Amniotic stem cell (primary cell): Measurements from ENCODE around the gene CUEDC1.
A peak's percentile ranks its signal among the peaks of the same experiment; 100 is the strongest.

Experiments
- DNase-seq: peaks from one replicate; lab custom pipeline; 2025; lab: John Stamatoyannopoulos, UW

Gene CUEDC1

DNA sequence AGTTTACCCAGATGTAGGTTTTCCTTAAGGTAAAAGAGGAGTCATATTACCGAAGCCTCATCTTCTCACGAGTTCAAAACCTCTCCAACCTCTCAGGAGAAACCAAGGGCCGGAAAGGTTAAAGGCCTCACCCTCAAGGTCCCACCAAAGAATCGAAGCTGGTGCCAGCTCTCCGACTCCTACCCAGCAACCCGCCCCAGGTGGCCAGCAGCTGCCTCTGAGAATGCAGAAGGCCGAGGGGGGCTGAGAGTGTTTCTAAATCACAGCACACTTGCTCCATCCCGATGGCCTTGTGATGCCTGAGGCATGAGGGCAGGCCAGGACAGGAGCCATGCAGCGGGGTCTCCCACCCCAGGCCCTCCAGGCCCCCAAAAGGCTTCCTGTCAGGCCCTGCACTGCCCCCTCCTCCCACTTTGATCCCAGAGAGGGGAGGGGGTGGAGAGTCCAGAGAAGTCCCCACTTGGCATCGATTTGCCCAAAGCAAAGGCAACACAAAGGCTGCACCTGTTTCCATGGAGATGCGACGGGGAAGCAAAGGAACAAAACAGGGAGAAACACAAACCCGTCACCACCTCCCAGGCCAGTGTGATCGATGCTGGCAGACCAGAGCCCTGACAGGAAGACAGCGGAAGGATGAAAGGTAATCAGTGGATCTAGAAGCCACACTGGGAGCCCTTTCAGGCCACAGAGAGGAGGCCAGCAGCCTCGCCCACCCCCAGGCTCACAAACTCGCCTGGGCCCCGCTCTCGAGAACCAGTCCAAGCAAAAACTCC lies 39.0 kb downstream of the CUEDC1 start:
- DNase-seq = no peak

DNA sequence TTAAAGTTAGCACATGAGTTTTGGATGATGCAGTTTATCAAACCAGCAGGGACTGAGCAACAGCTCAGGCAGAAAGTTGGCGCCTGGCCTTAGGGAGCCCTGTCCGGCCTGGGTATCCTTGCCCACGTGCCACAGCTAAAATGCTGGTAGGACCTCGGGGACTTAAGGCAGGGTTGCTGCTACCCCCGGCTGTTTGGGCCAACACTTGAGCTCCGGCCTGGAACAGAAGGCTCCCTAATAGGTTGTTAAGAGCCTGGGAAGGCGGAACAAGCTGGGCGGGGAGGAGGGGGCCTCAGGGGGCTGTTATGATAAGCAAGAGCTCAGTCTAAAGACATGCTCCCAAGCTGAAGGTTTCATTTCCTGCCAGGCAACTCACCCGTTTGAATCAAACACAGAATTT lies 39.7 kb downstream of the CUEDC1 start:
- no peak for DNase-seq

DNA sequence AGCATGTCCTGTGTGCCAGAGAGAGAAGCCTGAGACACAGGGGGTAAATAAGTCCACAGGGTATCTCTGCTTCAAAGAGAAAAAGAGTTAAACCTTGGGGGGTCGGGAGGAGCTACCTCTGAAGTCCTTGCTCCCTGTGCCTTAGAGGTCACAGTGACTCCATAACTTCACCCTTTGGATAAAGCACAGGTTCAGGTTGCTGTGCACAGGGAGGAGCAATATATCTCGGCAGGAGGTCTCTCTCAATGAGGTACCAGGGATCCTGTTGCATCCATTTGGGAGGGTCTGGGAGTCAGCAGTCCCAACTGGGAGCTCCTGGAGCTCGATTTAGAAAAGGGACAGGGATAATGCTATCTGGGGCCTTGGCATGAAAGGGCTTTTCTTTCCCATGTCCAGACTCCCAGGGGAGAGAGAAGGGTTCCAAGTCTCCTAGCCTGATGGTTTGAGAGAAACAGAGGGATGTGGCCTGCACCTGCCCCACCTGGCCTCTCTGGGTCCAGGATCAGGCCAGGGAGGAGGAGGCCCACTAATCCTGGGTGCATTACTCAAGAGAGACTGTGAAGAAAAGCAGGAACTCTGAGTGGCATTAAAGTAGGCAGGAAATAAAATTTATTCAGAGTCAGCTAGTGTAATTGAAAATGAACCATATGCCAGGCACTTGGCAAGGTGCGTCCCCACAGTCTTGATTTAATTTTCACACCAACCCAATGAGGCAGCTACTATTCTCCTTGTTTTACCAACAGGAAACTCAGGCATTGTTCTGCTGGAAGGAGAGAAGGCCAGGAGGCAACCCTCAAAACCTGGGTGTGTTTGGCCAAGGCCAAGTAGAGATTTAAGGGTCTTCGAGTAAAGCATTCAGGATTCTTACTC lies 40.7 kb downstream of the CUEDC1 start:
- no peak for DNase-seq

DNA sequence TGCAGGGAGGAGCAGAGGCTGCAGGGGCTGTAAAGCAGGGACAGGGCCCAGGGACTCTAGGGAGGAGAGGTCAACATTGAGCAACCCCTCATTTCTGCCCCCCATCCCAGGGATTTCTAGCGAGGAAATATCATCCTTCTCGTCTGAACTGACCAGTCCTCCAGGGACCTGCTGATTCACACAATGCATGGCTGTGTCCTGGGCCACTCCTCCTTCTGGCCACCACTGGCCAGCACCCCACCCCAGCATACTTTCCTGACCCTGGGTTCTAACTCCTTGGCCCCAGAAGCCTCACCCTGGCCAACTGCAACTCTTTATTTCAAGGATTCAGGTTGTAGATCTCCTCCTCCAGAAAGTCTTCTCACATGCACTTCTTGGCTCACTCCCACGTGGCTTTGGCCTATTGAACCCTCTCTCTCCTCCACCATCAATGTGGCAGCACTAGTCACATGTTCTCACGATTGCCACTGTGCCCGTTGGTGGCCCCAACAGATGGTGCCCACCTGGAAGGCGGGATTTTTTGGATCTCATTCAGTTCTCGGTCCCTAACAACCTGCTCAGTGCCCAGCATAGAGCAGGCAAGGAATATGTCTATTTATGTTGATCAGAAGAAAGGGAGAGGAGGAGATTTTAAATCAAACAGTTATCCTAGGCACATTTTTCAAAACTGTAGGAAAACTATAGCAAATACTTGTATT lies 41.5 kb downstream of the CUEDC1 start:
- DNase-seq = no peak

DNA sequence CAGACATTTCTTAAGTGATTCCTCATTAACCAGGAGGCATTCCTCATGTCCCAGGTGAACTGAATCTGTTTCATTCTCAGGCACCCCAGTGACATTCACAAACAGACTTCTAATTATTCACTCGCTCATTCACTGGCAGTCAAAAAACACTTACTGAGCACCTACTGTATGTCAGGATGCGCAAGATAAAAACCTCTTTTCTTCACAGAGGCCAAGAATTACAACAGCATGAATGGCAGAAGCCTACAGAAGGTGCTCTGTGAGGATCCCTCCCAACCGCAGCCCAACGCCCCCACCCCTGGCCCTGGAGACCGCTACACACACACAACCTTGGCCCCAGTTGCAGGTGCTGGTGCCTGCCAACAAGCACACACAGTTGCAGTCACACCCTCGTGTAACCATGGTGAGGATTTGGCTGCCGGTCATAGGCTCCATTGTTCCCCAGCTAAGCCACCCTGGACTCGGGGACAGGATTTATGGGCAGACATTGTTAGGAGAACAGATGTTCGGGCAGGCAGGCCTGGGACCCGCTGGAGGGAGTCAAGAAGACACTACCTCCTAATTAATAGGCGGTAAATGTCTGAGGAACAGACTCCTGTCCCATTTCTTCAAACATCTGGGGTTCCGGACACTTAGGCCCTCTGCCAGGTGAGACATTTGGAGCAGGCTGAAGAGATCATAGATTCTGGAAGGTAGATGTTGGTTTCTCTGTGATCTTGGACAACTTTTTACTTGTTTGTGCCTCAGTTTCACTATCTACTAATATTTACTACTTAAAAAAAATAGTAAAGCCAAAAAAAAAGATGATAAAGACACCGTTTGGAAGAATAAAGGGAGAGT lies 43.2 kb downstream of the CUEDC1 start:
- no peak for DNase-seq

DNA sequence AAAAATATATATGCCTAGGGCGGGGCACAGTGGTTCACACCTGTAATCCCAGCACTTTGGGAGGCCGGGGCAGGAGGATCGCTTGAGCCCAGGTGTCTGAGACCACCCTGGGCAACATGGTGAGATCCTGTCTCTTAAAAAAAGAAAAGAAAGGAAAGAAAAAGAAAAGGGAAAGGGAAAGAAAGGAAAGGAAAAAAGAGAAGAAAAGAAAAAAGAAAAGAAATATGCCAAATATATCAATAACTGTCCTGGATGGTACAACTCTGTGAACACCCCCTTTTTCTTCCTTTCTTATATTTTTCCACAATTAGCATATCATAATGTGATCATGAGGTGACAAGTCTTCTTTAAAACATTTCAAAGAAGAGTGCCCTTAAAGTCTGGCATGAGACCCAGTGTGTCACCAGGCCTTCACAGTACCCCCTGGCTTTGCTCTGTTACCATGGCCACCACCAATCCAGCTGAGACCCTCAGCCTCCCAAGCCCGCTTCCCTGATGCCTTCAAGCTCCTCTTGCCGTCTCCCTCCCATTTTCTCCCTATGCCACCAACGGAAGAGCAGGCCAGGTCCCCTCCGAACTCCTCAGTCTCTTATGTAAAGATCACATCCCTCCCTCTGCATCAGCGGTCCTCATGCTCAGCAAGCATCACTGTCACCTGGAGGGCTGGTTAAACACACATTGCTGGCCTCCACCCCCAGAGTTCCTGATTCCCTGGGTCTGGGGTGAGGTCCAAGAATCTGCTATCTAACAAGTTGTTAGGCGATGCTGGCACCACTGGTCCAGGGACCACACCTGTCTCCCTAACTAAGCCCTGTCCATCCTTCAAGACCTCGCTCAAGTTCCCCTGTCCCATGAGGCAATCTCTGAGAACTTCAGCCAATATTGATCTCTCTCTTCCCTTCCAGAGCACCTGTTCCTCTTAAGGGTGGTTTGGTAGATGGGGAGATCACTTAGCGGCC lies 44.5 kb downstream of the CUEDC1 start:
- no peak for DNase-seq

DNA sequence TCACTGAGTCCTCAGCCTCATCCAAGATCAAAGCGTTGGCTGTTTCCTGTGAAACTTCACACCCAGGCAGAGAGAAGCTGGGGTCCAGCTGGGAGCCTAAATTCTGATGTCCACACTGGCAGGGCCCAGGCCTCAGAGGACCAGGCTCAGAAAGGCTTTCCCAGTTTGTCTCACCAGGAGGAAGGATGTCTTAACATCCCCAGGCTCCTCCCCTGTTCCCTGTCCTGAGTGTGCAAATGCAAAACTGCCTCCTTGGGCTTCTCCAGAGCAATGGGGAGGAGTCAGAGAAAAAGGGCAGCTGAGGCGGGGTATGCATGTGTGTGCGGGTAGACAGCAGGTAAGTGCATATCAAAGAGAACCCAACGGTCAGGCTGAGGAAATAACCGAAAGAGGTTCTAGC lies 45.7 kb downstream of the CUEDC1 start:
- DNase-seq = no peak

DNA sequence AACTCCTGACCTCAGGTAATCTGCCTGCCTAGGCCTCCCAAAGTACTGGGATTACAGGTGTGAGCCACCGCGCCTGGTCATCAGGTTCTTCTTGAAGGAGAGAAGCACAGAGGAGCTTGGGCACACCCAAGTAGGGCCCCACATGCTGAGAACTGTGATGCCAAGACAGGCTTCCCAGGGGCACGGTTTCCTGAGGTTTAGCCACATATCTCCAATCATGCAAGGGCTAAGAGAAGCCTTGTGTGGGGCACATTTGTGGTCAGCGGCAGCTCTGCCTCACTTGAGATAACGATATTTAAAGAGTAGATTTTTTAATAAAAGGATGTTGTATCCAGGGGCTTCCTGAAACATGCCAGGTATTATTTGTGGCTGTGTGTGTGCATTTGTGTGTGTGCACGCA lies 46.9 kb downstream of the CUEDC1 start:
- DNase-seq = no peak

DNA sequence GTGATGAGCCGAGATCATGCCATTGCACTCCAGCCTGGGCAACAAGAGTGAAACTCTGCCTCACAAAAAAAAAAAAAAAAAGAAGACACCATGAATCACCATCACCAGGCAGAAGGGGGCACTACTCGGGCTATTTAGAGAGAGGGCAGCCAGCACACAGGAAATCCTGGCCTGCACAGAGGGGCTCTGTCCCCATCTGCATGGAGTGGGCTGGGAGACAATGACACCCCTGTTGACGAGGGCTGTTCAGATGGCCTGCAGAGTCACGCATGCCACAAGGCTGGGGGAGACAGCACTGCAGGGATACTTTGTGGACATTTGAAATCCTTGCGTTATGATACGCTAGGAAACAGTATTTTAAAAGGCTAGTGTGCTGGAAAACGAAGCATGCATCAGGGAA lies 48.3 kb downstream of the CUEDC1 start:
- DNase-seq = no peak

DNA sequence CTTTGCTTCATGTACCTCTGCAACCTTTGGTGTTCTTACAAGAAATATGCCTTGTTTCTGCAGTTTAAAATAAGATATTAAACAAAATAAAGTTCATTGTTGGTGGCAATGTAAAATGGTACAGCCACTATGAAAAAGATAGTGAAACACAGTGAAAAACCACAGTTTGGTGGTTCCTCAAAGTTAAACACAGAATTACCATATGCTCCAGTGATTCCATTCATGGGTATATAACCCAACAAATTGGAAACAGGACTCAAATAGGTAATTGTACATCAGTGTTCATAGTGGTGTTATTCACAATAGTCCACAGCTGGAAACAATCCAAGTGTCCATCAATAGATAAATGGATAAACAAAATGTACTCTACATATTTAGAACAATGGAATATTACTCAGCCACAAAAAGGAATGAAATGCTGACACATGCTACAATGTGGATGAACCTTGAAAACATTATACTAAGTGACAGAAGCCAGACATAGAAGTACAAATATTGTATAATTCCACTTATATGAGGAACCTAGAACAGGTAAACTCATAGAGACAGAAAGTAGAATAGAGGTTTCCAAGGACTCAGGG lies 49.2 kb downstream of the CUEDC1 start:
- no peak for DNase-seq

DNA sequence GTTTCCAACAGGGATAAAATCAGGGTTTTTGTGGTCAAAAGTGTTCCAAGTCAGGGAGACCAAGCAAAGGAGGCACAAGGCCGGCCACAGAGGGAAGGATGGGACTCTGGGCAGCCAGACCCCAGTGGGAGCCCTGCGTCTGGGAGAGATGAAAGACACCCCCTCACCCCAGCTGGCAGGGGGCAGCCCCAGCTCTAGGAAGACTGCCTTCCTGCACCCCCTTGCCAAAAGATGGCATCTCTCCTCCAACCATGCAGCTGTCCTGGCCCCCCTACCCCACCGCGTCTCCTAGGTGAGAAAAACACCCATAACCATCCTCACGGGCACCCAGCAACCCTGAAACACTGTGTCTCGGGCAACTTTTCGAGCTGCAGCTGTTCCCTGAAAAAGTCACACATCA lies 51.3 kb downstream of the CUEDC1 start:
- no peak for DNase-seq

DNA sequence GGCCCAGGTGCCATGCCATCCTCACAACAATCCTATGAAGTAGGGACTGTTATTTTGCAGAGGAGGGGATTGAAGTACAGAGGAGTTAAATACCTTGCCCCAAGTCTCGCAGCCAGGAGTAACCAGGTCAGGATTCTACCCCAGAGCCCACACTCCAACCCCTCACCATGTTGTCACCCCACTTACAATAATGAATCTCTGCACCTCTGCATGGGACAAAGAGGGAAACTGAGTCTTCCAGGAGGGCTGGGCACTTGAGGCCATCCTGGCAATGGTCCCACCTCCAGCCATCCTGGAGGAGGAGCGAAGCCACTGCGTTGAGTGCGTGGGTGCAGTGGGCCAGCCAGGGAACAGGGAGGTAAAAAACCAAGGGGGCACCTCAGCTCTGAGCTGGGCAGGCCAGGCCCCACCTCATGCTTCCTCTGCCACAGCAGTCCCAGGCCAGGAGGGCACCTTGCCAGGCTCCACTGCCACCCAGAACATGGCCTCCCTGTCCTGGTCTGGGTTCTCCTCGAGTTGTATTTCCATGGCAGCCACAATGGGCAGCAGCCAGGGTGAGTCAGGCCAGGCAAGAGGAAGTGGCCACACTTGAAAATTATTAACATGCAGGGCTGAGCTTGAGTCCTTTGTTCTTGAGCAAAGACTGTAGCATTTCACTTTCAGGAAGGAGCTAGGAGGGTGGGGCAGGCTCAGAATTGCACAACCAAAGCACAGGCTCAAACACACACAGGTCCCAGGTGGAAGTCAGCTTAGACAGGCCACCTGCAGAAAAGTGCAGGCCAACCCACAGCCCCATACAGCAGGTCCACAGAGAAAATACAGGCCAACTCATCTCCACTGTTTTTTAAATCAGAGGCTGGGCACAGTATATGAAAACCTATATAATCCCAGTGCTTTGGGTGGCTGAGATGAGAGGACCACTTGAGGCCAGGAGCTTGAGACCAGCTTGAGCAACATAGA lies 52.1 kb downstream of the CUEDC1 start:
- DNase-seq = peak; percentile 42

DNA sequence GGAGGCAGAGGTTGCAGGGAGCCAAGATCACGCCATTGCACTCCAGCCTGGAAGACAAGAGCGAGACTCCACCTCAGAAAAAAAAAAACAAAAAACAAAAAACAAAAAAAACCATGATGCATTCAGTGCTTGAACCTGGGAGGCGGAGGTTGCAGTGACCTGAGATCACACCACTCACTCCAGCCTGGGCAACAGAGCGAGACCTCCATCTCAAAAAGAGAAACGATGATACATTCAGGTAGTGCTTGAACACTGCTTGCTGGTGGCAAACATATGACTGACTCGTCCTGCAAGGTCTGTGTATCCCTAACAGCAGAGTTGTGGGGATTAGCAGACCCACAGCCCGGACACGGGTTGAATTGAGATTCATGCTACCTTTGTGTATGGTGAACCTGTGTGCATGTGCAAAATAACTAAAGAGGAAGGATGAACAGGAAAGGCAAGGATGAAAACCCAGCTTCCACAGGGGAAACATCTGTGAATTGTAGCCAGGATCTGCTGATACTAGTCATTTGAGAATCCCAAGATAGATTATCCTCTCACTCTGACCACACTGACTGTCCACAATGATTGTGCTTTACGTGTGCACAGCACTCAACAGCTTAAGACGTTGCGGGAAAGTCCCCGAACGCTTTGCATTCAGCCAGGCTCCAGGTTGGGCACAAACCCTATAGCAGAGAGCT lies 53.0 kb downstream of the CUEDC1 start:
- no peak for DNase-seq

DNA sequence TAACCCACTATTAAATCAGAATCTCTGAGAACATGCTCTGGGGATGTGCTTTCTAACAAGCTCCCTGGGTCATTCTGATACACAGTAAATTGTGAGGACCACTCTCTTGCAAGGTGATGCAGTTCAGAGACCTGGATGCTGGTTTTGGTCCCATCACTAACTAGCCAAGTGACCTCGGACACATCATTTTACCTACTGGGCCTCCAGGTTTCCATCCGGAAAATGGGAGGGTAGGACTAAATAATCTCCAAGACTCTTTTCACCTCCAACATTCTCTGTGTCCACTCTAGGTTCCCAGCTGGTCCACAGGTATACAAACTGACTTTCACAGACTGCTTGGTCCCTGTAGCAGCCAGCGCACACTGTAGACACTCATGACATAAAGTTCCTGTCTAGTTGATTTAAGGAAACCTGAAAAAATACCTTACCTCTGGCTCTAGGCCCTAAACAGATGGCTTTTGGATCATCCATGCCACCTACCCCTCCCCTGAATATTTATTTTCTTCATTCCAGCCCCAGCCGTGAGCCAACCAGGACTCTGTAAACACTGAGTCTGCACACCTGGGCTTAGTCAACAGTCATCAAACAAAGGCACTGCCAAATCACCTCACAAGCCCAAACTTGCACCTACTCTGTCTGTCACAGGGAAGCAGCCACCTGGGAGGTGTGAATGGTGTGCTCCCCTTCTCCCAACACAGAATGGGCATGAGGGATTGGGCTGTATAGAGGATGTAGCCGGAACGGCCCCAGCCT lies 54.0 kb downstream of the CUEDC1 start:
- DNase-seq = no peak

DNA sequence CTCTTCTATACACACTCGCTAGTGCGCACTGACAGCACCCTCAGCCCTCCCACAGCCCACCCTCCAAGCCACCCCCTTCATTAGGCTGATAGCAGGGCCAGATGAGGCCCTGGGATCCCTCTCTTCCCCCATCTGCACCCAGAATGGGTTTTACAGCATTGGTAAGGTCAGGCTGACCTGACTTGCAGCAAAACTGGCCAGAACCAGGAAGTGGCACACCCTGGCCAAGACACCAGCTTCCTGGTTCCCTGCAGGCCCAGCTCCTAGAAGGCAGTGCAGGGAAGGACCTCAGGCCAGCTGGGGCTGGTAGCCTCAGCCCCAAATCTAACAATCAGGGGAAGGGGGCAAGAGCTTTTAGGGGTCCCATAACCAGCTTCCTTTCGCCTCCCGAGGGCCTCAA lies 55.4 kb downstream of the CUEDC1 start:
- DNase-seq = no peak

DNA sequence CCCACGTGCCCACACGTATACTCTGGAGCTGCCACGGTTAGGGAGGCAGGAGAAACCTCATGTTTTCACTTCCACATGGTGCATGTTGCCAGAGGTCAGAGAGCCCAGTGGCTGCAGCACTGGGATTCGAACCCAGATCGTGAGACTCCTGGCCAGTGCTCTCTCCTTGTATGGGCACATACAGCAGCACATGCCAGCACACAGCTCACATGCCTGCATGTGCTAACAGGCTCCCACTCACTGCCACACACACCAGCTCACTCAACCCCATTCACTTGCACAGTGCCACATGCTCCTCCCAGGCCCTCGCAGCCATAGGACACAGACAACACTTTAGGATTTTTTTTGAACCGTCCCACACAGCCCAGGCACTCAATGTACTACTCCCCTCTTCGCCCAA lies 55.8 kb downstream of the CUEDC1 start:
- DNase-seq = no peak

DNA sequence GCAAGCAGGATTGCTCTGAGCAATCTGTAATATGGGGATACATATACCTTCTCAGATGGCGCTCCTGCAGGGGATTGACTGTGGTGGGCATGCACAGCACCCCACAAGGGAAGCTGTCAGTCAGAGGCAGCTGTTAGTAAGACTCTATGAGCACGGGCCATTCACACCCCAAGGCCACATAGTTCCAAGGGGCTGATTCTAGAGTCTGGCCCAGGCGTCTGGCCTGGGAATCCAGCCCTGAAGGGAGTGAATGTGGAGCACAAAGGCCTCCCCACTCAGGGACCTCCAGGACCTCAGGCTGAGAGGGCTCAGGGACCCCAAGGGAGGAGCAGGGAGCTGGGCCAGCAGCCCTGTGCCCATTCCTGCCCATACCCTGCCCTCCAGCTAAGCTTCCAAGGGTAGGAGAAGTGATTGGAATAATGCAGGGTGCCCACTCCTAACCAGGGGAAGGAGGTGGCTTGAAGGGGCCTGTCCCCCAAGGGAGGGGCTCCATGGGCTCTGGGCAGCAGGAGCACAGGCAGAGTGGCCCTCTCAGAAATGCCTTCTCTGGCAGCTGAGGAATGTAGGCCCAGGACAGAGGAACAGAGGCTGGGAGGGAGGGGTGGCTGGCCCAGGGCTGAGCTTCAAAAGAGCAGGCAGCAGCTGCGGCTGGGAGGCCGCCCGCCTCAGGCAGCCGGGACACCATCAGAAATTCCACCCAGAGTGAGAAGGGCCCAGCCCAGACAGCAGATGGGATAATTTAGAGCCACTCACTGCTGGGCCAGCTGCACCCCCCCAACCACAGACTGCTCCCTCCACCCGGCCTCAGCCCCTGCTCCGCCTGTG lies 56.5 kb downstream of the CUEDC1 start:
- DNase-seq = peak; percentile 29
